Measurements from ENCODE around the gene CRIP2.

DNA sequence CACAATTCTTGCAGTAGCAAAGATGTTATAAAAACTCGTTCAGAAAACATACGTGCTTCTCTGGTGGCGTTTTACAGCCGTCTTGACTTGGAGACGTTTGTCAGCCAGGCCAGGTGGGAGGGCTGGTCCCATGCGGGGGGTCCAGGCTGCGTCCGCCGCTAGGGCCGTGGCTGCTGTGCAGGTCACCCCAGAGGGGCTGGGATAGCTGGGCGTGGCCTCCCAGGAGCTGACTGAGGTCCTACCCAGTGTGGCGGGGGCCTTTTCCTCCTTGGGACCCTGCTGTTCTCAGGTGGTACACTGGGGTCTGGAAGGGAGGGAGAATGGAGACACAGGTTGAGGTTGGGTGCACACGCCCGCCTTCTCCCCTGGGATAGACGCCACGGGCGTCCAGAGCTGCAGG lies 29.8 kb upstream of the CRIP2 start:
- no peak for TF ChIP-seq POLR2A (IDR thresholded peaks at IDR 0.05)
- no peak for TF ChIP-seq CTCF (IDR thresholded peaks at IDR 0.05)
